ENCODE results near the gene AFM. TPM values are rescaled to one million over a fixed set of nuclear protein-coding genes. Genes with fewer than 3 reads are reported as not detected.

AFM gene
- total and polyA plus RNA-seq, 2 of the 8 experiments (the other 6 are each of a cell fraction or from before 2014, with no cell fraction given) = not detected

- no peak for TF ChIP-seq CTBP2 (IDR thresholded peaks at IDR 0.05; ENCODE audit: borderline replicate concordance, insufficient read depth, insufficient read length, low read length)
- TF ChIP-seq CEBPB (IDR thresholded peaks at IDR 0.05; ENCODE audit: low read depth, low read length) = no peak
- TF ChIP-seq POU5F1 (IDR thresholded peaks at IDR 0.05; ENCODE audit: low read depth, low read length) = no peak
- peak; percentile 88 for TF ChIP-seq BACH1 (IDR thresholded peaks at IDR 0.05; ENCODE audit: low read length)
- no peak; a peak in 1 of 4 replicates for TF ChIP-seq RAD21 (IDR thresholded peaks at IDR 0.05 in 1 of 2, conservative IDR thresholded peaks at IDR 0.05 in 1 of 2; ENCODE audit: low read depth in 2 of 2, low read length in 2 of 2)
- TF ChIP-seq SIRT6 (IDR thresholded peaks at IDR 0.05; ENCODE audit: low read length) = no peak
- TF ChIP-seq YY1 (IDR thresholded peaks at IDR 0.05; ENCODE audit: low read depth, low read length) = peak; percentile 86
- no peak for TF ChIP-seq SP2 (IDR thresholded peaks at IDR 0.05; ENCODE audit: low read length)
- no peak for TF ChIP-seq MAX (IDR thresholded peaks at IDR 0.05)
Measured at GRCh38 chr4:73520821-73521220, 39.3 kb downstream of the AFM start (continued).
